MV-4-11 (cell line): ENCODE data around the gene PPARG.
A peak's percentile ranks its signal among the peaks of the same experiment; 100 is the strongest.
"Not testable (repeated sequence)": the region's sequence is repeated elsewhere in the genome, so short reads cannot be mapped to it uniquely, and the experiment has no call there.

ENCODE experiments used
- DNase-seq: peaks from one replicate; lab custom pipeline; 2025; lab: John Stamatoyannopoulos, UW

The PPARG gene

GRCh38 chr3:12462159-12462947 lies 173.5 kb downstream of the PPARG start:
- DNase-seq: peak; percentile 82

GRCh38 chr3:12463686-12464085 lies 174.8 kb downstream of the PPARG start:
- no peak for DNase-seq

GRCh38 chr3:12464181-12464580 lies 175.3 kb downstream of the PPARG start:
- DNase-seq: no peak

GRCh38 chr3:12465151-12465835 lies 176.4 kb downstream of the PPARG start:
- DNase-seq: no peak

- DNase-seq: no peak
Observed at GRCh38 chr3:12465836-12466225, 177.0 kb downstream of the PPARG start.

- no peak for DNase-seq
Observed at GRCh38 chr3:12467746-12468145, 178.9 kb downstream of the PPARG start.

GRCh38 chr3:12468276-12468675 lies 179.4 kb downstream of the PPARG start:
- DNase-seq: no peak

GRCh38 chr3:12468757-12469156 lies 179.9 kb downstream of the PPARG start:
- no peak for DNase-seq

- not testable (repeated sequence) for DNase-seq
Observed at GRCh38 chr3:12469222-12469621, 180.4 kb downstream of the PPARG start.

- no peak for DNase-seq
Observed at GRCh38 chr3:12470111-12470510, 181.2 kb downstream of the PPARG start.

- no peak for DNase-seq
Observed at GRCh38 chr3:12470680-12471079, 181.8 kb downstream of the PPARG start.

GRCh38 chr3:12471241-12471640 lies 182.4 kb downstream of the PPARG start:
- DNase-seq: peak; percentile 39

- no peak for DNase-seq
Observed at GRCh38 chr3:12472000-12472610, 183.2 kb downstream of the PPARG start.

GRCh38 chr3:12472796-12473195 lies 183.9 kb downstream of the PPARG start:
- no peak for DNase-seq

GRCh38 chr3:12473511-12473910 lies 184.6 kb downstream of the PPARG start:
- no peak for DNase-seq

GRCh38 chr3:12476238-12476897 lies 187.5 kb downstream of the PPARG start:
- no peak for DNase-seq

- no peak for DNase-seq
Observed at GRCh38 chr3:12477256-12477655, 188.4 kb downstream of the PPARG start.

GRCh38 chr3:12478326-12478725 lies 189.5 kb downstream of the PPARG start:
- DNase-seq: no peak

GRCh38 chr3:12479198-12479597 lies 190.3 kb downstream of the PPARG start:
- not testable (repeated sequence) for DNase-seq

- peak; percentile 18 for DNase-seq
Observed at GRCh38 chr3:12479919-12480427, 191.1 kb downstream of the PPARG start.

- no peak for DNase-seq
Observed at GRCh38 chr3:12483410-12483809, 194.5 kb downstream of the PPARG start.

GRCh38 chr3:12483872-12484197 lies 195.0 kb downstream of the PPARG start:
- no peak for DNase-seq
